OCI-LY7 (cell line): ENCODE data around the gene TMEM220.

Source experiments
- EZH2phosphoT487 ChIP-seq: fragments of 200-600 bp; sonication (generic); IDR thresholded peaks from 2 replicates; pipeline ENCODE4 v1.6.1; 2018; ENCODE audit warnings: low read depth, borderline replicate concordance, mild to moderate bottlenecking, mixed run types, antibody characterized with exemption, low read length, moderate library complexity, mixed read lengths
- TF ChIP-seq, protein P1 (sequence below): fragments of 200-600 bp; sonication (generic); conservative IDR thresholded peaks from 2 replicates; pipeline ENCODE4 v1.5.1; 2014; ENCODE audit warnings: mild to moderate bottlenecking, antibody characterized with exemption, low read length, moderate library complexity, mixed read lengths

DNA sequence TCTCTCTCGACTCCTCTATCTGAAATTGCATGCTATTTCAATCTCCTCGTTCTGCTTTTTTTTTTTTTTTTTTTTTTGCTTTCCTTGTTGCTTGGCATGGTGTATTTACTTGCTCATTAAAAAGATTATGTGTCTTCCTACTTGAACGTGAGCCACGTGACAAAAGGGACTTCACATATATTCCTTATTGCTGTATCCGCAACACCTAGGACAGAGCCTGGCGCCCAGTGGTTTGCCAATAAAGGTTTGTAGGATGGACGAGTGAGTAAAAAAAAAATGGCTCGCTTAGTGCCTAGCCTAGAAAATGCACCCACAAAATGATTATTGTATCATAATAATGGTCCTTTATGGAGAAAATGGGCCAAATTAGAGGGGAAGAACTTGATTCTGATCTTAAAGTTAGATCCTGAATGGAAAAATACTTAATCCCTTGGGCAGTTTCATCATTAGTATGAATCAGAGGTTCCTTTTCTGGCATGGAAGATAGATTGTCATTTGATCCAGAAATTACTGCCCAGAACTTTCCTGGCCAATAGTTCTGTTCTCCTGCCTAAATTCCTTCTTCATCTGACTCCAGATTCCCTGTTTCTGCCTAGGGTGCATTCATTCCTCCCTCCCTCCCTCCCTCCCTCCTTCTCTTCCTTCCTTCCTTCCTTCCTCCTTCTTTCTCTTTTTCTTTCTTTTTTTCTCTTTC is 13.6 kb upstream of the TMEM220 start:
- TF ChIP-seq, protein P1, sequence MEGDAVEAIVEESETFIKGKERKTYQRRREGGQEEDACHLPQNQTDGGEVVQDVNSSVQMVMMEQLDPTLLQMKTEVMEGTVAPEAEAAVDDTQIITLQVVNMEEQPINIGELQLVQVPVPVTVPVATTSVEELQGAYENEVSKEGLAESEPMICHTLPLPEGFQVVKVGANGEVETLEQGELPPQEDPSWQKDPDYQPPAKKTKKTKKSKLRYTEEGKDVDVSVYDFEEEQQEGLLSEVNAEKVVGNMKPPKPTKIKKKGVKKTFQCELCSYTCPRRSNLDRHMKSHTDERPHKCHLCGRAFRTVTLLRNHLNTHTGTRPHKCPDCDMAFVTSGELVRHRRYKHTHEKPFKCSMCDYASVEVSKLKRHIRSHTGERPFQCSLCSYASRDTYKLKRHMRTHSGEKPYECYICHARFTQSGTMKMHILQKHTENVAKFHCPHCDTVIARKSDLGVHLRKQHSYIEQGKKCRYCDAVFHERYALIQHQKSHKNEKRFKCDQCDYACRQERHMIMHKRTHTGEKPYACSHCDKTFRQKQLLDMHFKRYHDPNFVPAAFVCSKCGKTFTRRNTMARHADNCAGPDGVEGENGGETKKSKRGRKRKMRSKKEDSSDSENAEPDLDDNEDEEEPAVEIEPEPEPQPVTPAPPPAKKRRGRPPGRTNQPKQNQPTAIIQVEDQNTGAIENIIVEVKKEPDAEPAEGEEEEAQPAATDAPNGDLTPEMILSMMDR, result no peak
- no peak for TF ChIP-seq EZH2phosphoT487
